HepG2 (cell line): ENCODE measurements around the gene INSIG2. TPM values are rescaled to one million over a fixed set of nuclear protein-coding genes. Genes with fewer than 3 reads are reported as not detected.

ENCODE experiments used
- ARNT2 ChIP-seq: sonication (generic); formaldehyde crosslinking; IDR thresholded peaks from 2 replicates; pipeline ENCODE4 v1.8.0; 2022; ENCODE audit warnings: mild to moderate bottlenecking, low read depth, missing genetic modification reagents, moderate library complexity
- ATM ChIP-seq: fragments of 450-650 bp; IDR thresholded peaks from 2 replicates; pipeline ENCODE4 v1.7.1; 2017; ENCODE audit warnings: mild to moderate bottlenecking, borderline replicate concordance
- BRCA1 ChIP-seq: sonication (generic); formaldehyde crosslinking; IDR thresholded peaks from 2 replicates; pipeline ENCODE4 v1.4.0; 2020; ENCODE audit warnings: missing genetic modification reagents
- GRHL1 ChIP-seq: sonication (generic); formaldehyde crosslinking; conservative IDR thresholded peaks from 2 replicates; pipeline ENCODE4 v1.8.0; 2022; ENCODE audit warnings: missing genetic modification reagents
- HNF1A ChIP-seq, 2 experiments: sonication (generic) in 1 of 2; formaldehyde crosslinking in 1 of 2; IDR thresholded peaks; 2 replicates each; pipeline versions ENCODE4 v1.4.0 to v1.6.1; 2016 to 2020; ENCODE audit warnings: borderline replicate concordance in 1 of 2, low read depth in 1 of 2, mild to moderate bottlenecking in 1 of 2, missing genetic modification reagents in 1 of 2
- MXD3 ChIP-seq: IDR thresholded peaks from 2 replicates; pipeline ENCODE4 v1.6.1; 2016; ENCODE audit warnings: mild to moderate bottlenecking, missing biosample characterization, missing genetic modification reagents
- MYNN ChIP-seq: sonication (generic); formaldehyde crosslinking; IDR thresholded peaks from 2 replicates; pipeline ENCODE4 v1.4.0; 2020; ENCODE audit warnings: mild to moderate bottlenecking, low read depth, missing genetic modification reagents
- NFATC3 ChIP-seq: sonication (generic); formaldehyde crosslinking; IDR thresholded peaks from 2 replicates; pipeline ENCODE4 v1.5.1; 2020; ENCODE audit warnings: mild to moderate bottlenecking, missing genetic modification reagents
- NR2C2 ChIP-seq: sonication (generic); formaldehyde crosslinking; IDR thresholded peaks from 2 replicates; pipeline ENCODE4 v1.4.0; 2020; ENCODE audit warnings: missing genetic modification reagents, mild to moderate bottlenecking, moderate library complexity, borderline replicate concordance
- RELA ChIP-seq: sonication (generic); formaldehyde crosslinking; IDR thresholded peaks from 2 replicates; pipeline ENCODE4 v1.4.0; 2020; ENCODE audit warnings: missing genetic modification reagents
- SRSF9 ChIP-seq: fragments of 200-400 bp; formaldehyde crosslinking; IDR thresholded peaks from 2 replicates; pipeline ENCODE4 v1.6.1; 2018; ENCODE audit warnings: borderline replicate concordance, mild to moderate bottlenecking, low read depth, low read length; ENCODE audit not compliant: insufficient read depth, poor library complexity, severe bottlenecking
- THYN1 ChIP-seq: sonication (generic); formaldehyde crosslinking; IDR thresholded peaks from 2 replicates; pipeline ENCODE4 v1.8.1; 2023; ENCODE audit warnings: low read depth, mild to moderate bottlenecking, moderate library complexity, missing genetic modification reagents, borderline replicate concordance
- ZBTB20 ChIP-seq: sonication (generic); formaldehyde crosslinking; IDR thresholded peaks from 2 replicates; pipeline ENCODE4 v1.8.1; 2023; ENCODE audit warnings: missing genetic modification reagents, low read depth, mild to moderate bottlenecking, borderline replicate concordance
- ZBTB7B ChIP-seq: sonication (generic); formaldehyde crosslinking; IDR thresholded peaks from 2 replicates; pipeline ENCODE4 v1.4.0; 2020; ENCODE audit warnings: missing genetic modification reagents
- ZFP62 ChIP-seq: sonication (generic); formaldehyde crosslinking; IDR thresholded peaks from 2 replicates; pipeline ENCODE4 v1.4.0; 2020; ENCODE audit warnings: missing genetic modification reagents
- ZNF17 ChIP-seq: sonication (generic); formaldehyde crosslinking; IDR thresholded peaks from 2 replicates; pipeline ENCODE4 v1.5.0; 2020; ENCODE audit warnings: mild to moderate bottlenecking, missing genetic modification reagents
- ZNF343 ChIP-seq: sonication (generic); formaldehyde crosslinking; IDR thresholded peaks from 2 replicates; pipeline ENCODE4 v1.4.0; 2020; ENCODE audit warnings: mild to moderate bottlenecking, missing genetic modification reagents
- ZNF362 ChIP-seq: sonication (generic); formaldehyde crosslinking; IDR thresholded peaks from 2 replicates; pipeline ENCODE4 v1.4.0; 2020; ENCODE audit warnings: missing genetic modification reagents, mild to moderate bottlenecking, borderline replicate concordance
- ZNF510 ChIP-seq: sonication (generic); formaldehyde crosslinking; IDR thresholded peaks from 2 replicates; pipeline ENCODE4 v1.4.0; 2020; ENCODE audit warnings: low read depth, mild to moderate bottlenecking, missing genetic modification reagents
- ZNF674 ChIP-seq: sonication (generic); formaldehyde crosslinking; IDR thresholded peaks from 2 replicates; pipeline ENCODE4 v1.5.0; 2020; ENCODE audit warnings: low read depth, mild to moderate bottlenecking, missing genetic modification reagents
- polyA plus RNA-seq, 8 experiments: library from polyadenylated mRNA; depleted of rRNA in 3 of 8; stranded (reverse) in 7 of 8; unstranded in 1 of 8; fragments of >200 nt; fragmentation: Illumina TruSeq in 4 of 8; extraction: Trizol in 4 of 8; gene quantifications; 2 replicates each; pipeline versions ENCODE4 v1.2.1 to v1.2.3, GENCODE V29; 2011 to 2016; ENCODE audit warnings: low read depth in 4 of 8, missing spikeins in 1 of 8, mixed read lengths in 1 of 8; ENCODE audit not compliant: insufficient read depth in 1 of 8
- total RNA-seq, 5 experiments: library from RNA; depleted of rRNA; stranded (reverse); fragments of >200 nt; fragmentation: Illumina TruSeq; extraction: Trizol; gene quantifications; 2 replicates each; pipeline ENCODE4 v1.2.3, GENCODE V29; 2016; ENCODE audit warnings: low read depth in 1 of 5

Gene INSIG2
- total and polyA plus RNA-seq, 2 of the 13 experiments (the other 11 are each of a cell fraction or from before 2014, with no cell fraction given): 73.5 to 481 TPM

GRCh38 chr2:118085173-118086023 lies 2.9 kb upstream of the INSIG2 start (continued):
- no peak for TF ChIP-seq NFATC3 (CRISPR knock-in tag)
- TF ChIP-seq ATM: no peak
- peak; percentile 88 for TF ChIP-seq HNF1A (IDR thresholded peaks at IDR 0.05; ENCODE audit: low read depth)
- TF ChIP-seq HNF1A (CRISPR knock-in tag; IDR thresholded peaks at IDR 0.05; ENCODE audit: borderline replicate concordance): peak; percentile 85; the same call in 1 of the 2 replicates
- peak; percentile 33; the same call in 1 of the 2 replicates for TF ChIP-seq ZNF362 (CRISPR knock-in tag)
- no peak for TF ChIP-seq SRSF9
- 0 out of 2 replicates have a peak, but pooled peaks have one; percentile 68 for TF ChIP-seq BRCA1
- peak; percentile 7; the same call in 1 of the 2 replicates for TF ChIP-seq NR2C2 (CRISPR knock-in tag)
- no peak for TF ChIP-seq ZFP62 (CRISPR knock-in tag)
- no peak for TF ChIP-seq ZNF17 (CRISPR knock-in tag)
- peak; percentile 48; the same call in 1 of the 2 replicates for TF ChIP-seq ZBTB7B (CRISPR knock-in tag)
- 0 out of 2 replicates have a peak, but pooled peaks have one; percentile 21 for TF ChIP-seq ARNT2 (CRISPR knock-in tag)
- no peak for TF ChIP-seq ZNF343 (CRISPR knock-in tag)
- TF ChIP-seq ZBTB20 (CRISPR knock-in tag): peak; percentile 84; the same call in 1 of the 2 replicates
- TF ChIP-seq THYN1 (CRISPR knock-in tag): 0 out of 2 replicates have a peak, but pooled peaks have one; percentile 50
- TF ChIP-seq MXD3: no peak
- TF ChIP-seq ZNF510 (CRISPR knock-in tag): no peak
- no peak for TF ChIP-seq ZNF674 (CRISPR knock-in tag)
- no peak for TF ChIP-seq GRHL1 (CRISPR knock-in tag)
- no peak for TF ChIP-seq RELA (CRISPR knock-in tag)
- no peak for TF ChIP-seq MYNN (CRISPR knock-in tag)
